HepG2 (cell line): Measurements from ENCODE around the gene SIRPA. TPM values are rescaled to one million over a fixed set of nuclear protein-coding genes. Genes with fewer than 3 reads are reported as not detected.

Experiments used
- ATAC-seq: fragments of 200-7000 bp; cut with Tn5 transposase; 3 replicates; pipeline ENCODE4 v1.9.1; 2020; ENCODE audit warnings: mild to moderate bottlenecking, moderate library complexity
- BruUV-seq: library from RNA; stranded (reverse); fragments of 400-500 nt; replicated peaks from 2 replicates; lab custom pipeline; 2021; lab: Mats Ljungman, UMichigan
- CTCF ChIA-PET: fragments of 300-600 bp; formaldehyde crosslinking; extraction: SDS; loops from one replicate; lab custom pipeline; 2021; ENCODE audit warnings: low total read pairs, inconsistent platforms, low intra/inter-chr PET ratio; lab: Yijun Ruan, JAX
- POLR2A ChIA-PET: fragments of 350-600 bp; sonication (Branson Sonifier 250); formaldehyde crosslinking; loops from one replicate; lab custom pipeline; 2020; ENCODE audit warnings: antibody characterized with exemption, inconsistent platforms; lab: Yijun Ruan, JAX
- DNase-seq: peaks from one replicate; pipeline ENCODE4 v3.0.0-alpha.2; 2015; ENCODE audit warnings: low spot score
- FAIRE-seq: peaks from 3 replicates; lab custom pipeline; 2011; peaks lifted over from hg19 to GRCh38; lab: Jason Lieb, UNC
- H2AFZ ChIP-seq: one replicate; pipeline ENCODE4 v1.6.1; 2011; ENCODE audit warnings: low read length, inconsistent platforms
- H3K27ac ChIP-seq: fragments of 300-600 bp; 3 replicates; pipeline ENCODE4 v1.8.0; 2011; ENCODE audit warnings: mixed run types, mild to moderate bottlenecking, mixed read lengths, low read length, inconsistent platforms; ENCODE audit not compliant: insufficient read depth; ENCODE audit errors: extremely low read length
- H3K27me3 ChIP-seq, 2 experiments: fragments of 200-600 bp in 1 of 2; 2 replicates in 1 of 2; 3 replicates in 1 of 2; pipeline versions ENCODE4 v1.6.0 to v1.8.0; 2011; ENCODE audit warnings: low read length in 2 of 2, mild to moderate bottlenecking in 2 of 2, moderate library complexity in 2 of 2, inconsistent platforms in 1 of 2; ENCODE audit not compliant: insufficient read depth in 2 of 2, control insufficient read depth in 1 of 2
- H3K36me3 ChIP-seq, 2 experiments: fragments of 200-600 bp in 1 of 2; replicated peaks in 1 of 2; 2 replicates in 1 of 2; 3 replicates in 1 of 2; pipeline versions ENCODE4 v1.5.1 to v1.8.0; 2011; ENCODE audit warnings: low read length in 2 of 2, inconsistent platforms in 1 of 2; ENCODE audit not compliant: insufficient read depth in 2 of 2, control insufficient read depth in 1 of 2
- H3K4me1 ChIP-seq: 2 replicates; pipeline ENCODE4 v1.5.1; 2012; ENCODE audit warnings: low read length, inconsistent platforms; ENCODE audit not compliant: insufficient read depth
- H3K4me2 ChIP-seq: 2 replicates; pipeline ENCODE4 v1.6.0; 2011; ENCODE audit warnings: low read depth, low read length, inconsistent platforms
- H3K4me3 ChIP-seq, 3 experiments: fragments of 200-600 bp in 1 of 3; sonication (generic), shearing (Covaris generic) in 1 of 3; replicated peaks in 1 of 3; 2 replicates each; pipeline ENCODE4 v1.5.1; 2011 to 2016; ENCODE audit warnings: low read length in 3 of 3, inconsistent platforms in 2 of 3, low read depth in 2 of 3, mild to moderate bottlenecking in 2 of 3, control low read depth in 1 of 3, mixed read lengths in 1 of 3; ENCODE audit not compliant: insufficient read depth in 1 of 3
- H3K79me2 ChIP-seq: one replicate; pipeline ENCODE4 v1.6.1; 2011; ENCODE audit warnings: low read length, inconsistent platforms; ENCODE audit not compliant: insufficient read depth
- H3K9ac ChIP-seq: 2 replicates; pipeline ENCODE4 v1.6.0; 2011; ENCODE audit warnings: mild to moderate bottlenecking, low read depth, low read length, inconsistent platforms; ENCODE audit not compliant: insufficient read depth
- H3K9me3 ChIP-seq: 2 replicates; pipeline ENCODE4 v1.5.1; 2012; ENCODE audit warnings: mild to moderate bottlenecking, low read length
- H4K20me1 ChIP-seq: 2 replicates; pipeline ENCODE4 v1.6.0; 2011; ENCODE audit warnings: inconsistent platforms, mild to moderate bottlenecking, low read length, moderate library complexity; ENCODE audit not compliant: insufficient read depth
- MNT ChIP-seq: fragments of 450-650 bp; IDR thresholded peaks from 2 replicates; pipeline ENCODE4 v1.6.1; 2016
- POLR2A ChIP-seq, 2 experiments: IDR thresholded peaks; 2 replicates each; pipeline ENCODE4 v1.6.1; 2011; ENCODE audit warnings: low read depth in 2 of 2, low read length in 2 of 2, mild to moderate bottlenecking in 1 of 2, moderate library complexity in 1 of 2; ENCODE audit not compliant: insufficient read depth in 1 of 2
- ZNF646 ChIP-seq: sonication (generic); formaldehyde crosslinking; IDR thresholded peaks from 2 replicates; pipeline ENCODE4 v1.9.0; 2021; ENCODE audit warnings: mild to moderate bottlenecking, missing genetic modification reagents
- ZNF768 ChIP-seq: sonication (generic); formaldehyde crosslinking; IDR thresholded peaks from 2 replicates; pipeline ENCODE4 v1.4.0; 2020; ENCODE audit warnings: missing genetic modification reagents
- WGBS: methylation state at CpG from one replicate; pipeline ENCODE4 v1.1.6; 2017; ENCODE audit warnings: low lambda C conversion rate; 5-methylcytosine and 5-hydroxymethylcytosine counted together
- in situ Hi-C: cut with HindIII; loops from 2 replicates; pipeline ENCODE4 v1.10.0; 2017; ENCODE audit warnings: low pct_unique_long_range_greater_than_20kb; ENCODE audit not compliant: extremely low pct_ligation_motif_present
- intact Hi-C: fragments of 100-400 bp; cut with micrococcal nuclease; formaldehyde crosslinking; loops from one replicate; pipeline ENCODE4 v1.10.0; 2022; ENCODE audit not compliant: unreplicated experiment
- polyA plus RNA-seq, 8 experiments: library from polyadenylated mRNA; depleted of rRNA in 3 of 8; stranded (reverse) in 7 of 8; unstranded in 1 of 8; fragments of >200 nt; fragmentation: Illumina TruSeq in 4 of 8; extraction: Trizol in 4 of 8; gene quantifications; 2 replicates each; pipeline versions ENCODE4 v1.2.1 to v1.2.3, GENCODE V29; 2011 to 2016; ENCODE audit warnings: low read depth in 4 of 8, missing spikeins in 1 of 8, mixed read lengths in 1 of 8; ENCODE audit not compliant: insufficient read depth in 1 of 8
- total RNA-seq, 5 experiments: library from RNA; depleted of rRNA; stranded (reverse); fragments of >200 nt; fragmentation: Illumina TruSeq; extraction: Trizol; gene quantifications; 2 replicates each; pipeline ENCODE4 v1.2.3, GENCODE V29; 2016; ENCODE audit warnings: low read depth in 1 of 5

Gene SIRPA
- total and polyA plus RNA-seq, 2 of the 13 experiments (the other 11 are each of a cell fraction or from before 2014, with no cell fraction given) = 7.2 to 17.6 TPM

DNA sequence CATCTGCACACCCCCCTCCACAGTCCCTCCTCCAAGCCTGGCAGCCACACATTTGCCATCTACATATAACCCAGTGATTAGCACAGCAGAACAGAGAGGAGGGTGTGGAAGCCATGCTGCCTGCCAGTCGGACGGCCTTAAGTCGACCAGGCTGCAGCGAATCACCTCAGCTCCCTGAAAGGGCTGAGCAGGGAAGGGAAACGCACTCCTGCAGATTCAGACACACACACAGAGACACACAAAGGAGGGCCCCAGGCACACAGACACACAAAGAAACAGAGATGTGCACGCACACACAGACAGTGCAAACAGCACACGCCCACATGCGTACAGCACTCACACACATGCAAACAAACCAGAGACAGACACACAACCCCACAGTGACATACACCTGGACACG is 11.2 kb upstream of the SIRPA start:
- Histone ChIP-seq H3K9me3 (no peaks in the 10 kb centered on the region), H3K4me1 (peaks cover 78% of the 10 kb centered on the region), H3K9ac (no peak overlapping the region), H3K27ac (no peak overlapping the region), H3K4me3 (no peak overlapping the region), H3K27me3 (peaks cover 2 to 5% of the 10 kb centered on the region in 2 experiments; a peak in 3 of 5 replicates), H3K79me2 (no peaks in the 10 kb centered on the region), H3K4me2 (peak overlapping the region; percentile 2; the same call in 1 of the 2 replicates), H3K36me3 (no peaks in the 10 kb centered on the region), H2AFZ (no peak overlapping the region), H4K20me1 (no peaks in the 10 kb centered on the region)
- WGBS = 4% methylated on average over 9 of the region's 9 CpGs
- in situ Hi-C loops (no loop called here), intact Hi-C loops (no loop called here)
- CTCF ChIA-PET = no interaction called here
- POLR2A ChIA-PET = no interaction called here
- BruUV-seq = no TSS peak
- ATAC-seq = no peak
- no peak for DNase-seq
- TF ChIP-seq POLR2A (IDR thresholded peaks at IDR 0.05; ENCODE audit: insufficient read depth in 1 of 2, low read depth in 2 of 2, low read length in 2 of 2) (no peak), ZNF646 (CRISPR knock-in tag) (peak; percentile 88), ZNF768 (CRISPR knock-in tag) (peak; percentile 62; the same call in 1 of the 2 replicates), MNT (peak; percentile 90)
- FAIRE-seq = no peak
